T1000 (cell line): ENCODE results near the gene SEC23A.

ENCODE experiments used
- DNase-seq: peaks from one replicate; lab custom pipeline; 2025; ENCODE audit warnings: mixed read lengths; lab: John Stamatoyannopoulos, UW

The SEC23A gene

GRCh38 chr14:38991299-38991698 lies 111.7 kb downstream of the SEC23A start:
- DNase-seq, result no peak

DNA sequence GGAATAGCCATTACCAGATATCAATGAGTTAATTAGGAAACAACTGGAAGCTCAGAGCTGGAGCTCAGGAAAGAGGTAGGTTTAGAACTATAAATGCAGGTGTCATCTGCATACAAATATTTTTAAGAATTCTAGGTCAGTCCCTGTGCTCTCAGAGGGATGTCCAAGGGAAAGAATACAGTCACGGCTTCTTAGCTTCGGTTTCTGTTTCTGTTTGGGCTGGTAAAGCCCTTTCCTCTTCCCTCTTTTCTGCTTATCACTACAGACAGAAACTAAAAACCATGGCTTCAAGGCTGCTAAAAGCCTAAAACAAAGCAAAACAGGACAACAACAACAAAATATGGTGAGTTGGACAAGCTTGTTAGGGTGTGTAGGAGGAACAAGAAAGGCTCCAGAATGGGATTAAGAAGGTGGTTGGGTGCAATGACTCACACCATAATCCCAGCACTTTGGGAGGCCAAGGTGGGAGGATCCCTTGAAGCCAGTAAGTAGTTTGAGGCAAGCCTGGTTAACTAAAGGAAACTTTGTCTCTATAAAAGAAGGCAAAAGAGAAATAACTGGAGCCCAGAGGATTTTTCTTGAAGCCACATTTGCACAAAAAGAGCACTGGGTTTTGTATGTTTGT lies 113.0 kb downstream of the SEC23A start:
- no peak for DNase-seq

GRCh38 chr14:38987781-38988180 lies 115.3 kb downstream of the SEC23A start:
- no peak for DNase-seq

GRCh38 chr14:38982837-38983236 lies 120.2 kb downstream of the SEC23A start:
- DNase-seq, result no peak

- no peak for DNase-seq
Measured at GRCh38 chr14:38982278-38982677, 120.8 kb downstream of the SEC23A start.
